Activated CD4-positive, CD25-positive, alpha-beta regulatory T cell treated with anti-CD3 and anti-CD28 coated beads, Interleukin-2, amount 50 U/mL, for 16 hours (primary cell): ENCODE data around the gene GALNT14.

Experiments used
- DNase-seq: peaks from one replicate; pipeline ENCODE4 v3.0.0-alpha.2; 2020; ENCODE audit warnings: low read depth, low spot score

GALNT14 gene

GRCh38 chr2:31014516-31014915 lies 123.7 kb downstream of the GALNT14 start:
- no peak for DNase-seq

DNA sequence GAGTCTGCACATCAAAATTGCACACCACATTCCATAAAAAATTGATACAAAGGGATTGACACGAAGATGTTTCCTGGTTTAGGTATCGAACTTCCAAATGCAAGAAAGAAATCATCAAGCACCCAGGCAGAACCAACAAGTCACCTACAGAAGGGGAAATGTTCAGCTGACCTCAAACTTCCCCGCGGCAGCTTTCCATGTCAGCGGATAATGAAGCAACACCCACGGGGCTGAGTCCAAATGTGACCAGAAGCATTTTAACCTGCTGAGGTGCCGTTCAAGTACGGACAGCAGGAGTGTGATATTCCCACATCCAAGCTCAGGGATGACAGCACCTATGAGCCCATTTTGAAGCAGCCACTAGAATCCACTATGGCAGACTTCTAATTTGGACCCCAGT lies 124.9 kb downstream of the GALNT14 start:
- DNase-seq, result no peak

- no peak for DNase-seq
Observed at GRCh38 chr2:31012406-31012805, 125.8 kb downstream of the GALNT14 start.

- no peak for DNase-seq
Observed at GRCh38 chr2:31011587-31011986, 126.7 kb downstream of the GALNT14 start.

DNA sequence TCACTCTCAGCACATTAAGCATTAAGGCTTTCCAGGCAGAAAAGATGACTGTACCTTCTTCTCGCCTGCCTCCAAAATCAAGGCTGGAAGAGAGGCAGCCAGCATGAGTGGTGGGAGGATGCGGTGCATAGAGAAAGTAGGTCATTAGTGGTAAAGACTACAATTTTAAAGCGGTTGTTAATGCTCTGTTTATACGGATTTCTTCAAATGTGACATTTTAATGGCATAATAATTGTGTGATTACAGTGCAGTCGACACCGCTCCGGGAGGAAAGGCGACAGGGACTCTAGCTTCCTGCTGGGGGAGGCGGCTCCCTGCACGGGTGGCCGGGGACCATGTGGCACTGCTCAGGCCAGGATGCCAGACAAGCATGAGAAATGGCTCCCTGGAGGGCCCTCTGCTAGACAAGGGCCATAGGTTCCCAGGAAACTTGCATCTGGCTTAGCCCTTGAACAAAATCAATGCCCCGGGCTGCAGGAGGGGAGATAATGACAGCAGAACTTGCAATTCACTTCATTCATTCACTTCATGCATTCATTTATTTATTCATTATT lies 129.6 kb downstream of the GALNT14 start:
- no peak for DNase-seq

GRCh38 chr2:31004257-31004656 lies 134.0 kb downstream of the GALNT14 start:
- no peak for DNase-seq

- no peak for DNase-seq
Observed at GRCh38 chr2:31003749-31004148, 134.5 kb downstream of the GALNT14 start.

DNA sequence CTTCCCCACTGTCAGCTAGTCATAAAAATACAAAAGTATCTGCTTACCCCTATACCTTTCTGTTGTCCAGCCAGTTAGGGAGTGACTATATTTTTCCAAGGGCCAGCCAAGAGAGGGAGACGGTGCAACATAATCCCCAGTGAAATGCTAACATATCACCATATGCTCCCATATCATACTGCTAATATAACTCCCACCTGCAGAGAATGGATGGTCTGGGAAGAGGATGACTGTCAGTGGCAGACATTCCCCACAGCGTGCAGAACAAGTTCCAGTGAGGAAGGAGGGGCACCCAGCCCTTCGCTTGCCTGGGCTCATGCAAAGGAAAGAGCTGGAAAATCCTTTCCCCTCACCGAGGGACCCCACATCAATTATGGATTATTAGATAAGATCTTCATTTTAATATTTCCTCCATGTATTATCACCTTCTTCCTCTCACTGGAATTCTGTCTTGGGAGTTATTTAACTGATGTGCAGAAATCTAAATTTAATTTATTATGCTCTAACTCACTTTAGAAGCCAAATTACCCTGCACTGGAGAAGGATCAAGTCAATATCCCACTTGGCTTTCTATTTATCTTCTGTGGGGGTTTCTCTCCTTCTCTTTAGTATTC lies 135.6 kb downstream of the GALNT14 start:
- DNase-seq, result no peak

GRCh38 chr2:31000970-31001369 lies 137.3 kb downstream of the GALNT14 start:
- no peak for DNase-seq

DNA sequence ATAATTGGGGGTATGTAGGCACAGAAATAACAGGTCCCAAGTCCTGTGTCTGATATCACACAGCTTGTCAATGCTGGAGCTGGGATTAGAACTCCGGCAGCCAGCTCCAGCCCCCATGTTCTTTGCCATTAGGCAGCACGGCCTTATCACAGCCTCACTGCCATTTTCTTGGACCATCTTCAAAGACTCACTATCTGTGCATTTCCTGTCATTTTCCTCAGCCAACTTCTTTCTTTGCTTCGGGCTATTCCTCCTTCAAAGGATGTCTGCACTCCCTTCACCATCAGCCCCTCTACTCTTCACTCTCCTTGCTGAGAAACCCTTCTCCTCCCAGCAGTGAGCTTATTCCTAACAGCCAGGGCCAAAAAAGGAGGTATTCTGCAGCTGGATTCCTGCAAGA lies 139.6 kb downstream of the GALNT14 start:
- no peak for DNase-seq

- DNase-seq, result no peak
Observed at GRCh38 chr2:30997979-30998378, 140.3 kb downstream of the GALNT14 start.

DNA sequence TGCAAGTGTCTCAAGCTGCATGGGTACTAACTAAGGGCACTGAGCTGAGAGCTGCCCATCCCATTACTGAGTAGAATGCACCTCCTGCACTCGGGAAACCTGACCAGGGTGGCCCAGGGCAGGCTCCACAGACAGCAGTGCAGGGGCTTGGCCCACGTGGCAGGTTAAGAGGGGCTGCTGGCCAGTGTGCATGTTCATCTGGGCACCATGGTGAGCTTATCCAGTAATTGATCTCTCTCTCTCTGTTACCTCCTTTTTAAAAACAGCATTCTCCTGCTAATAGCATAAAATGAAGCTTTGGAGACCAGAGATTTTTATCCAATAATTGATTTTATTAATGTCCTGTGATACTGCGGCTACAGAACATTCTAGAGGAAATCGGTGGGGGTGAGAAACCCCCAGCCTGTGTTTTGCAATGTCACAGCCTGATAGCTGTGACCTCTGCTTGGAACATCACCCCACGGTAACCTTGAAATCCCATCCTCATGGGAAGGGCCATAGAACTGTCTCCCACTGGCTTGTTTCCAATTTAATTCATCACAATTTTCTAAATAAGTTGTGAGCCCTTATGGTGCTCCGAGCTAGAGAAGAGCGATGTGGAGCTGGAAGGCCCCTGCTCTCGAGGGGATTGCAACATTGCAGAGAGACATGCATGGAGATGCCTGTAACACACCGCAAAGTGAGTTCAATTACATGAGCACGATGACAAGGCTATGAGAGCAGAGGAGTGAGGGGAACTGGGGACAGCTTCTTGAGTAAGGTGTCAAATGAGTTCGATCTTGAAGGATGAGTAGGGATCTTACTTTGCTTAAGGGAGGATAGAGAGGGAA lies 143.8 kb downstream of the GALNT14 start:
- no peak for DNase-seq

- DNase-seq, result no peak
Observed at GRCh38 chr2:30992781-30993180, 145.5 kb downstream of the GALNT14 start.

DNA sequence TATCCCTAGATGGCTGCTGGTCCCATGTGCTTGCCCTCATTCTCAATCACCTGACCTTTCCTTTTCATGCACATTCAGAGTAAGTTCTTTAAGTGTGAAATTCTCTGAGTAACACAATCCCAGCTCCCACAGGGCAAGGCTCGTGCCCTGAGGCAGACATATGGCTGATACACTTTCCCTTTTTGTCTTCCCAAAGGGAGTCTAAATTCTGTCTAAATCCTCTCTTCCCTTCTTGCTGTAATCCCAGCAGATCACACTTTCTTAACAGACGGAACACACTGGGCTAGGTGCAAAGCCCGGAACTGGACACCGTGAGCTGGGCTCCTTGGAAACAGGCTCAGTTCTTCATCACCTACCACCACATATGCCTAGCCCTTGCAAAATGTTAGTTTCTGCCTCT lies 147.6 kb downstream of the GALNT14 start:
- DNase-seq, result no peak

DNA sequence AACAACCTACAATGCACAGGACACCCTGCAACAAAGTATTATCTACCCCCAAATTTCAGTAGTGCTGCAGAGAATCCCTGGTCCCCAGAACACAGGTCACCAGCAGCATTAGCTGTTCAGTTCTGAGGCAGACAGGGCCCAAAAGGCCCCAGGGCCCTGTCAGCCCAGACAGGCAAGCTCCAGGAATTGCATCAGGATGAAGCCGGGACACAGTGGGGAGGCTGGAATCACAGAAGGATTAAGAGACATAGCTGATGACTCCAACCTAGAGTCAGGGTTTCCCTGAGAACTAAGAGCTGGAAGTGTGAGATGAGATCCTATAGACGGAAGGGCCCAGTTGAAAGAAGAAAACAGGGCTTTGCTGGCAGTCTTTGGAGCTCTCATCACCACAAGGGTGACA lies 148.1 kb downstream of the GALNT14 start:
- DNase-seq, result no peak

DNA sequence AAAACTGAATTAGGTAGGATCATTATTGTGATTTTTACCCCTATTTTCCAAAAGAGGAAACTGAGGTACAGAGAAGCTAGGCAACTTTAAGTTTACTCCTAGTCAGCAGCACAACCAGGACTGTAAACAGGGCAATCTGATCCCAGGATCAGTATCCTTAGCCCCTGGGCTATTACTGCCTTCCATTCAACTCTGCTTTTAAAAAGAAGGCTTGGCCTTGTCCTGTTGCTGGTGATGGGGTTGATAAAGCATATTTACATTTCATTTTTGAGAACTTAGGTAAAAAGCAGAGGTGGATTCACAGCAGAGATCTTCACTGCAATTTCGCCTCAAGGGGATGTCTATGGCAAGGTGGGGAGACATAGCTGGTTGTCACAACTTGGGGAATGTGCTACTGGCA lies 148.5 kb downstream of the GALNT14 start:
- no peak for DNase-seq

DNA sequence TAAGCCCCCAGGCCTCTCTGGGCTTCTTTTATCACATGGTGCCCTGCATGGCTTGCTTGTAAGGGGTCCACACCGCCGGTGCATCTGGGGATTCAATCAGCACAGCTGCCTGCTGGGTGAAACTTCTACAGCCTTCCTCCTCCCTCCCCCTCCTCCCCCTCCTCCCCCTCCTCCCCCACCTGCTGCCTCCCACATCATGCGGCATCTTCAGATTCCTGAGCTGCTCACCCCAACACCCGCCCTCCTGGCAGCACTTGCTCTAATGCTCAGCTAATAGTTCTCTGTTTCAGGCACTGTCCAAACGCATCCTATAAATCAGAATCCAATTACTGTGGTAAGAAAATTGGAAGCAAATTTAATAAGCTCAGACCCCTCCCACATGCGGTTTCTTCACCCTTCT lies 150.7 kb downstream of the GALNT14 start:
- no peak for DNase-seq

- no peak for DNase-seq
Observed at GRCh38 chr2:30986231-30986580, 152.0 kb downstream of the GALNT14 start.

DNA sequence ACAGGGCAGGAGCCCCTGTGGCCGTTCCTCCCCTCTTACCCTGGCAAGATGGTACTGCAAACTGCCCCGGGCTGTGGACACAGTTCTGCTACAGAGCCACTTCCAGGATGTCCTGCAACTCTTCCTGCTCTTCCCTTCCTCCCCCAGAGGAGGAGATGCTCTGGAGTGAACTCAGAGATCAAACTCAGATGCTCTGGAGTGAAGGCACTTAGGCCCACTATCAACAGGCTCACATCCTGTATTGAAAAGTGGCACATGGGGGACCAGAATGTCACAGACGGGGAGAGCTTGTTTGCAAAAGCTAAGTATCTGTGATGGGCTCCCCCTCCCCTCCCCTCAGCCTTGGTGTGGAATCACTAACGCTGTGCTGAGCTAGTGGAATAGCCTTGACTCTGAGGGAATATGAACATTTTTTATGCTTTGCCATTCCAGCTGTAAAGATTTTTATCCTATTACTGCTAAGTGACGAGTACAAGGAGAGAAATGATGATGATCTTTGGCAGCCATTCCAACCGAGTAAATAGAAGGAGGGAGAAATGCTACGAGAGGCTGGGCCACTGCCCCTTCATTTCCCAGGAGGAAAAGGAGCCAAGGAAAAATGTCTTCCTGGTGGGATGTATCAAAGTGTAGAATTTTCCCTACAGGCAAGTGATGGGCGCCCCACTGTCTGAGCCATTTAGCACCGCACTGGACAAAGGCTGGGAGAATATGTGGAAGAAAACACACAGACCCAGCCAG lies 152.6 kb downstream of the GALNT14 start:
- no peak for DNase-seq

DNA sequence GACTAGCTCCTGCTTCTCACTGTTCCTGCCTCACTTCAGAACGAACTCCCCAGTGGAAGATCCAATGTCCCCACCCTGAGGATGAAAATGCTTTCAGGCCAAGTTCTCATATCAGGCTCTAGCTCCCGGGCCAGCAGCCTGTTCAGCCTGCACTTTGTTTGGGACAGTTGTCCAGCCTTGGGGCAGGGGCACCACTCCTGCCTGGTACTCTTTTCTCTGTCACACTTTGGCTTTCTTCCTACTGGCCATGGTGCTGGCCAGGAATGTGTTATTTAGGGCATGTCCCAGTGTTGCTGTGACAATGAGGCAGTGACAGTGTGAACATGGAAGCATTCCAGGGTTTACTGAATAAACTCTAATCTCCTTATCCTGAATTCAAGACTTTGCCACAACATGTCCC lies 154.1 kb downstream of the GALNT14 start:
- no peak for DNase-seq

DNA sequence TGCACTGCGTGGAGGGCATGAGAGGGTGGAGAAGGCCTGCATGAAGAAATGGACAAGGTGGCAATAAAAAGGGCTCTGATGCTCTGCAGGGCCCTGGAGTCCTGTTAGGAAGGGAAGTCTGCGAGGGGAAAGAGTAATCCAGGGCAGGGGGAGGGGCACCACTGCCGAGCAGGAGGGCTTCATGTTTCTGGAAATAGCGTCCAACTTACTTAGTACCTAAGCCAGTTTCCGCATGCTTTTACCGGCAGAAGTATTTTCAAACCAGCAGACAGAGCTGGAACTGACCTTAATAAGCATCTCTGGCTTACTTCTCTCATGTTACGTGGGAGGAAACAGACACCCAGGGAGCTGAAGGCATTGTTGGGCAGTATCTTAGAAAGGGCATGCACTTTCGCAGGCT lies 156.7 kb downstream of the GALNT14 start:
- DNase-seq, result no peak

- no peak for DNase-seq
Observed at GRCh38 chr2:30981096-30981495, 157.1 kb downstream of the GALNT14 start.
